ENCODE results near the gene MAEA.

Gene MAEA

GRCh38 chr4:1266881-1267763 lies 22.6 kb upstream of the MAEA start:
- Histone ChIP-seq H3K4me2 (ENCODE audit: low read length) (peak overlapping the region; percentile 64), H3K9me2 (replicated peaks; ENCODE audit: control insufficient read depth, low read length) (no peaks in the 10 kb centered on the region), H3K27me3 (ENCODE audit: control insufficient read depth, low read length) (no peaks in the 10 kb centered on the region), H3K9me3 (ENCODE audit: control insufficient read depth, insufficient read depth, low read length) (peaks cover 12% of the 10 kb centered on the region; the same call in 1 of the 2 replicates), H3K36me3 (ENCODE audit: control insufficient read depth, low read length) (no peaks in the 10 kb centered on the region), H4K20me1 (ENCODE audit: control insufficient read depth, insufficient read depth, low read depth, low read length) (no peaks in the 10 kb centered on the region), H3K79me2 (ENCODE audit: control insufficient read depth, low read length) (no peaks in the 10 kb centered on the region), H3K4me3 (ENCODE audit: low read length) (peak overlapping the region; percentile 64), H3K27ac (ENCODE audit: low read depth, low read length) (no peak overlapping the region), H3K4me1 (ENCODE audit: control insufficient read depth, low read length) (peaks cover 17% of the 10 kb centered on the region), H3F3A (ENCODE audit: control insufficient read depth, insufficient read depth) (peaks cover 5% of the 10 kb centered on the region)
- TF ChIP-seq CTCF (IDR thresholded peaks at IDR 0.05; ENCODE audit: low read depth, low read length, poor library complexity, severe bottlenecking) = no peak
- TF ChIP-seq EZH2phosphoT487 (IDR thresholded peaks at IDR 0.05; ENCODE audit: borderline replicate concordance, low read length) = no peak

- Histone ChIP-seq H3K9me3 (ENCODE audit: control insufficient read depth, insufficient read depth, low read length) (peaks cover 12% of the 10 kb centered on the region; the same call in 1 of the 2 replicates), H3K9me2 (replicated peaks; ENCODE audit: control insufficient read depth, low read length) (no peaks in the 10 kb centered on the region), H3K27me3 (ENCODE audit: control insufficient read depth, low read length) (no peaks in the 10 kb centered on the region), H3K36me3 (ENCODE audit: control insufficient read depth, low read length) (no peaks in the 10 kb centered on the region), H3K27ac (ENCODE audit: low read depth, low read length) (no peak overlapping the region), H3K79me2 (ENCODE audit: control insufficient read depth, low read length) (no peaks in the 10 kb centered on the region), H3F3A (ENCODE audit: control insufficient read depth, insufficient read depth) (peaks cover 5% of the 10 kb centered on the region), H3K4me3 (ENCODE audit: low read length) (no peak overlapping the region), H4K20me1 (ENCODE audit: control insufficient read depth, insufficient read depth, low read depth, low read length) (no peaks in the 10 kb centered on the region), H3K4me1 (ENCODE audit: control insufficient read depth, low read length) (peaks cover 17% of the 10 kb centered on the region), H3K4me2 (ENCODE audit: low read length) (no peak overlapping the region)
- no peak for TF ChIP-seq EZH2phosphoT487 (IDR thresholded peaks at IDR 0.05; ENCODE audit: borderline replicate concordance, low read length)
- TF ChIP-seq CTCF (IDR thresholded peaks at IDR 0.05; ENCODE audit: low read depth, low read length, poor library complexity, severe bottlenecking) = no peak
Measured at GRCh38 chr4:1269209-1269608, 20.5 kb upstream of the MAEA start.

DNA sequence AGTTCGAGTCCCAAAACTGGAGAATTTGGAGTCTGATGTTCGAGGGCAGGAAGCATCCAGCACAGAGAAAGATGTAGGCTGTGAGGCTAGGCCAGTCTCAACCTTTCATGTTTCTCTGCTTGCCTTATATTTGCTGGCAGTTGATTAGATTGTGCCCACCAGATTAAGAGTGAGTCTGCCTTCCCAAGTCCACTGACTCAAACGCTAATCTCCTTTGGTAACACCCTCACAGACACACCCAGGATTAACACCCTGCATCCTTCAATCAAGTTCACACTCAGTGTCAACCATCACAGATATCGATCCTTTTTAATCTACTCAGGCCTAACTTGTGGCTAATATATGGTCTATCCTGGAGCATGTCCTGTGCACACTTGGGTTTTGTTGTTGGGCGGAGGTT lies 18.0 kb upstream of the MAEA start:
- H3K4me3 ChIP-seq (ENCODE audit: low read length) = no peak overlapping the region
- H3F3A ChIP-seq (ENCODE audit: control insufficient read depth, insufficient read depth) = peaks cover 5% of the 10 kb centered on the region
- no peak for TF ChIP-seq CTCF (IDR thresholded peaks at IDR 0.05; ENCODE audit: low read depth, low read length, poor library complexity, severe bottlenecking)
- no peak for TF ChIP-seq EZH2phosphoT487 (IDR thresholded peaks at IDR 0.05; ENCODE audit: borderline replicate concordance, low read length)
- no peaks in the 10 kb centered on the region for H3K27me3 ChIP-seq (ENCODE audit: control insufficient read depth, low read length)
- no peaks in the 10 kb centered on the region for H4K20me1 ChIP-seq (ENCODE audit: control insufficient read depth, insufficient read depth, low read depth, low read length)
- H3K36me3 ChIP-seq (ENCODE audit: control insufficient read depth, low read length) = no peaks in the 10 kb centered on the region
- peaks cover 17% of the 10 kb centered on the region for H3K4me1 ChIP-seq (ENCODE audit: control insufficient read depth, low read length)
- H3K4me2 ChIP-seq (ENCODE audit: low read length) = no peak overlapping the region
- H3K27ac ChIP-seq (ENCODE audit: low read depth, low read length) = no peak overlapping the region
- H3K9me3 ChIP-seq (ENCODE audit: control insufficient read depth, insufficient read depth, low read length) = peaks cover 12% of the 10 kb centered on the region; the same call in 1 of the 2 replicates
- H3K79me2 ChIP-seq (ENCODE audit: control insufficient read depth, low read length) = no peaks in the 10 kb centered on the region
- no peaks in the 10 kb centered on the region for H3K9me2 ChIP-seq (replicated peaks; ENCODE audit: control insufficient read depth, low read length)

Data from DOHH2 (cell line).